GM23338 (cell line): ENCODE data around the gene NOD1. TPM values are rescaled to one million over a fixed set of nuclear protein-coding genes. Genes with fewer than 3 reads are reported as not detected.

Experiments
- ATAC-seq: fragments of 200-7000 bp; cut with Tn5 transposase; 3 replicates; pipeline ENCODE4 v1.9.1; 2020
- DNase-seq: peaks from one replicate; pipeline ENCODE4 v3.0.0-alpha.2; 2015; ENCODE audit warnings: low spot score
- H2AFZ ChIP-seq: fragments of 200-600 bp; sonication (generic); 2 replicates; pipeline ENCODE4 v1.8.0; 2016; ENCODE audit warnings: antibody characterized with exemption, mild to moderate bottlenecking, moderate library complexity
- H3F3A ChIP-seq: fragments of 200-600 bp; sonication (generic); replicated peaks from 2 replicates; pipeline ENCODE4 v1.8.0; 2017; ENCODE audit warnings: antibody characterized with exemption, mixed run types, low read depth
- H3K27ac ChIP-seq: fragments of 200-600 bp; sonication (generic); 2 replicates; pipeline ENCODE4 v1.6.1; 2016; ENCODE audit warnings: low read depth
- H3K27me3 ChIP-seq: fragments of 200-600 bp; sonication (generic); 2 replicates; pipeline ENCODE4 v1.8.0; 2016; ENCODE audit warnings: mild to moderate bottlenecking, mixed run types, moderate library complexity; ENCODE audit not compliant: insufficient read depth
- H3K36me3 ChIP-seq: fragments of 200-600 bp; sonication (generic); 2 replicates; pipeline ENCODE4 v1.8.0; 2016; ENCODE audit warnings: mild to moderate bottlenecking; ENCODE audit not compliant: insufficient read depth
- H3K4me1 ChIP-seq: fragments of 200-600 bp; sonication (generic); 2 replicates; pipeline ENCODE4 v1.8.0; 2016; ENCODE audit warnings: mild to moderate bottlenecking, moderate library complexity; ENCODE audit not compliant: insufficient read depth
- H3K4me2 ChIP-seq: fragments of 200-600 bp; sonication (generic); 2 replicates; pipeline ENCODE4 v1.7.1; 2017; ENCODE audit warnings: mixed run types
- H3K4me3 ChIP-seq: fragments of 200-600 bp; sonication (generic); 2 replicates; pipeline ENCODE4 v1.6.1; 2016; ENCODE audit warnings: mixed run types
- H3K79me2 ChIP-seq: fragments of 200-600 bp; sonication (generic); replicated peaks from 2 replicates; pipeline ENCODE4 v1.8.0; 2017; ENCODE audit warnings: mild to moderate bottlenecking; ENCODE audit not compliant: insufficient read depth
- H3K9me2 ChIP-seq: fragments of 200-600 bp; sonication (generic); 2 replicates; pipeline ENCODE4 v1.8.0; 2017; ENCODE audit not compliant: insufficient read depth
- H4K20me1 ChIP-seq: fragments of 200-600 bp; sonication (generic); replicated peaks from 2 replicates; pipeline ENCODE4 v1.8.0; 2017; ENCODE audit warnings: mild to moderate bottlenecking; ENCODE audit not compliant: insufficient read depth
- H3K27ac Mint-ChIP-seq: 2 replicates; pipeline ENCODE4 v1.8.0; 2020; ENCODE audit warnings: inconsistent platforms, mild to moderate bottlenecking, moderate library complexity, mixed read lengths
- H3K27me3 Mint-ChIP-seq: 3 replicates; pipeline ENCODE4 v1.8.0; 2022; ENCODE audit warnings: low read depth, mild to moderate bottlenecking, moderate library complexity, mixed read lengths, inconsistent platforms; ENCODE audit not compliant: insufficient read depth, poor library complexity
- H3K36me3 Mint-ChIP-seq: 3 replicates; pipeline ENCODE4 v1.8.0; 2021; ENCODE audit warnings: low read depth, mild to moderate bottlenecking, inconsistent platforms, moderate library complexity, mixed read lengths
- H3K4me1 Mint-ChIP-seq: 3 replicates; pipeline ENCODE4 v1.8.0; 2020; ENCODE audit warnings: mild to moderate bottlenecking, inconsistent platforms, mixed read lengths
- H3K4me3 Mint-ChIP-seq: 3 replicates; pipeline ENCODE4 v1.8.0; 2021; ENCODE audit warnings: moderate library complexity, mild to moderate bottlenecking, inconsistent platforms, mixed read lengths
- H3K9me3 Mint-ChIP-seq: 3 replicates; pipeline ENCODE4 v1.8.0; 2020; ENCODE audit warnings: moderate library complexity, mild to moderate bottlenecking, inconsistent platforms, mixed read lengths
- NANOG ChIP-seq: IDR thresholded peaks from 2 replicates; pipeline ENCODE4 v1.6.1; 2016; ENCODE audit warnings: antibody characterized with exemption, borderline replicate concordance
- POLR2AphosphoS5 ChIP-seq: IDR thresholded peaks from 2 replicates; pipeline ENCODE4 v1.6.1; 2016; ENCODE audit warnings: antibody characterized with exemption, low read depth
- STAT1 ChIP-seq: IDR thresholded peaks from one replicate; pipeline ENCODE4 v1.6.1; 2016; ENCODE audit warnings: antibody characterized with exemption; ENCODE audit not compliant: unreplicated experiment
- ZNF331 ChIP-seq: fragments of 250-450 bp; sonication (Bioruptor Pico); IDR thresholded peaks from 2 replicates; pipeline ENCODE4 v1.5.0; 2020; ENCODE audit warnings: low read depth, mild to moderate bottlenecking, moderate library complexity
- polyA plus RNA-seq: library from polyadenylated mRNA; unstranded; fragments of >200 nt; fragmentation: Nextera tagmentation; extraction: Ambion mirVana; gene quantifications from 2 replicates; pipeline ENCODE4 v1.2.1, GENCODE V29; 2016
- total RNA-seq: library from RNA; depleted of rRNA; stranded (reverse); fragments of >200 nt; shearing (Covaris generic); gene quantifications from 2 replicates; pipeline ENCODE4 v1.2.3, GENCODE V29; 2014
- TF ChIP-seq, protein P1 (sequence below): IDR thresholded peaks from one replicate; pipeline ENCODE4 v1.6.1; 2018; ENCODE audit warnings: antibody characterized with exemption; ENCODE audit not compliant: unreplicated experiment
- TF ChIP-seq, protein P2 (sequence below): fragments of 250-450 bp; sonication (Bioruptor Pico); IDR thresholded peaks from 2 replicates; pipeline ENCODE4 v1.5.0; 2020; ENCODE audit warnings: mild to moderate bottlenecking, moderate library complexity

NOD1 gene
- total and polyA plus RNA-seq, 2 experiments from 2014 or later: 2.1 to 7.3 TPM

DNA sequence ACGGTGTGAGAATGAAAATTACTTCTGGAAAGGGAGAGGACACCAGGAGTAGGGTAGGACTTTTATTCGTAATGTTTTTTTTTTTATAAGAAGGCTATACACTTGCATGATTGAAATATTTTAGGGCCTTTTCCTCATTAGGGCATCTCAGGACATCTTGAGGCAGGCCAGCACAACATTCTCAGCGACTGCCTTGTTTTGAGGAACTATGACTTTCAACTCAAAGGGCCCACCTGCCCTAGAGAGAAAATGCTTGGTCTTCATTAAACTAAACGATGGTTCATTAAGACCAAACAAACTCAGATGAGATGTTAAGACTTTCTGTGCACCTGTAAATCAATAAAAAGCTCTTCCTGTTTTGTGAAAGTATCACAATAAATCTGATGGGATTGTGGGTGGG lies 11.3 kb downstream of the NOD1 start:
- Mint-ChIP-seq H3K4me1 (peaks cover 28% of the 10 kb centered on the region), H3K36me3 (no peaks in the 10 kb centered on the region), H3K9me3 (no peaks in the 10 kb centered on the region), H3K27me3 (peaks cover 7% of the 10 kb centered on the region), H3K27ac (no peak overlapping the region), H3K4me3 (no peak overlapping the region)
- no peaks in the 10 kb centered on the region for H3K36me3 ChIP-seq
- H3K27ac ChIP-seq: no peak overlapping the region; the same call in 1 of the 2 replicates
- no peak for ATAC-seq
- TF ChIP-seq STAT1: no peak
- no peak for TF ChIP-seq ZNF331 (CRISPR knock-in tag)
- TF ChIP-seq POLR2AphosphoS5: no peak
- TF ChIP-seq, protein P1, sequence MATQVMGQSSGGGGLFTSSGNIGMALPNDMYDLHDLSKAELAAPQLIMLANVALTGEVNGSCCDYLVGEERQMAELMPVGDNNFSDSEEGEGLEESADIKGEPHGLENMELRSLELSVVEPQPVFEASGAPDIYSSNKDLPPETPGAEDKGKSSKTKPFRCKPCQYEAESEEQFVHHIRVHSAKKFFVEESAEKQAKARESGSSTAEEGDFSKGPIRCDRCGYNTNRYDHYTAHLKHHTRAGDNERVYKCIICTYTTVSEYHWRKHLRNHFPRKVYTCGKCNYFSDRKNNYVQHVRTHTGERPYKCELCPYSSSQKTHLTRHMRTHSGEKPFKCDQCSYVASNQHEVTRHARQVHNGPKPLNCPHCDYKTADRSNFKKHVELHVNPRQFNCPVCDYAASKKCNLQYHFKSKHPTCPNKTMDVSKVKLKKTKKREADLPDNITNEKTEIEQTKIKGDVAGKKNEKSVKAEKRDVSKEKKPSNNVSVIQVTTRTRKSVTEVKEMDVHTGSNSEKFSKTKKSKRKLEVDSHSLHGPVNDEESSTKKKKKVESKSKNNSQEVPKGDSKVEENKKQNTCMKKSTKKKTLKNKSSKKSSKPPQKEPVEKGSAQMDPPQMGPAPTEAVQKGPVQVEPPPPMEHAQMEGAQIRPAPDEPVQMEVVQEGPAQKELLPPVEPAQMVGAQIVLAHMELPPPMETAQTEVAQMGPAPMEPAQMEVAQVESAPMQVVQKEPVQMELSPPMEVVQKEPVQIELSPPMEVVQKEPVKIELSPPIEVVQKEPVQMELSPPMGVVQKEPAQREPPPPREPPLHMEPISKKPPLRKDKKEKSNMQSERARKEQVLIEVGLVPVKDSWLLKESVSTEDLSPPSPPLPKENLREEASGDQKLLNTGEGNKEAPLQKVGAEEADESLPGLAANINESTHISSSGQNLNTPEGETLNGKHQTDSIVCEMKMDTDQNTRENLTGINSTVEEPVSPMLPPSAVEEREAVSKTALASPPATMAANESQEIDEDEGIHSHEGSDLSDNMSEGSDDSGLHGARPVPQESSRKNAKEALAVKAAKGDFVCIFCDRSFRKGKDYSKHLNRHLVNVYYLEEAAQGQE: no peak
- TF ChIP-seq, protein P2, sequence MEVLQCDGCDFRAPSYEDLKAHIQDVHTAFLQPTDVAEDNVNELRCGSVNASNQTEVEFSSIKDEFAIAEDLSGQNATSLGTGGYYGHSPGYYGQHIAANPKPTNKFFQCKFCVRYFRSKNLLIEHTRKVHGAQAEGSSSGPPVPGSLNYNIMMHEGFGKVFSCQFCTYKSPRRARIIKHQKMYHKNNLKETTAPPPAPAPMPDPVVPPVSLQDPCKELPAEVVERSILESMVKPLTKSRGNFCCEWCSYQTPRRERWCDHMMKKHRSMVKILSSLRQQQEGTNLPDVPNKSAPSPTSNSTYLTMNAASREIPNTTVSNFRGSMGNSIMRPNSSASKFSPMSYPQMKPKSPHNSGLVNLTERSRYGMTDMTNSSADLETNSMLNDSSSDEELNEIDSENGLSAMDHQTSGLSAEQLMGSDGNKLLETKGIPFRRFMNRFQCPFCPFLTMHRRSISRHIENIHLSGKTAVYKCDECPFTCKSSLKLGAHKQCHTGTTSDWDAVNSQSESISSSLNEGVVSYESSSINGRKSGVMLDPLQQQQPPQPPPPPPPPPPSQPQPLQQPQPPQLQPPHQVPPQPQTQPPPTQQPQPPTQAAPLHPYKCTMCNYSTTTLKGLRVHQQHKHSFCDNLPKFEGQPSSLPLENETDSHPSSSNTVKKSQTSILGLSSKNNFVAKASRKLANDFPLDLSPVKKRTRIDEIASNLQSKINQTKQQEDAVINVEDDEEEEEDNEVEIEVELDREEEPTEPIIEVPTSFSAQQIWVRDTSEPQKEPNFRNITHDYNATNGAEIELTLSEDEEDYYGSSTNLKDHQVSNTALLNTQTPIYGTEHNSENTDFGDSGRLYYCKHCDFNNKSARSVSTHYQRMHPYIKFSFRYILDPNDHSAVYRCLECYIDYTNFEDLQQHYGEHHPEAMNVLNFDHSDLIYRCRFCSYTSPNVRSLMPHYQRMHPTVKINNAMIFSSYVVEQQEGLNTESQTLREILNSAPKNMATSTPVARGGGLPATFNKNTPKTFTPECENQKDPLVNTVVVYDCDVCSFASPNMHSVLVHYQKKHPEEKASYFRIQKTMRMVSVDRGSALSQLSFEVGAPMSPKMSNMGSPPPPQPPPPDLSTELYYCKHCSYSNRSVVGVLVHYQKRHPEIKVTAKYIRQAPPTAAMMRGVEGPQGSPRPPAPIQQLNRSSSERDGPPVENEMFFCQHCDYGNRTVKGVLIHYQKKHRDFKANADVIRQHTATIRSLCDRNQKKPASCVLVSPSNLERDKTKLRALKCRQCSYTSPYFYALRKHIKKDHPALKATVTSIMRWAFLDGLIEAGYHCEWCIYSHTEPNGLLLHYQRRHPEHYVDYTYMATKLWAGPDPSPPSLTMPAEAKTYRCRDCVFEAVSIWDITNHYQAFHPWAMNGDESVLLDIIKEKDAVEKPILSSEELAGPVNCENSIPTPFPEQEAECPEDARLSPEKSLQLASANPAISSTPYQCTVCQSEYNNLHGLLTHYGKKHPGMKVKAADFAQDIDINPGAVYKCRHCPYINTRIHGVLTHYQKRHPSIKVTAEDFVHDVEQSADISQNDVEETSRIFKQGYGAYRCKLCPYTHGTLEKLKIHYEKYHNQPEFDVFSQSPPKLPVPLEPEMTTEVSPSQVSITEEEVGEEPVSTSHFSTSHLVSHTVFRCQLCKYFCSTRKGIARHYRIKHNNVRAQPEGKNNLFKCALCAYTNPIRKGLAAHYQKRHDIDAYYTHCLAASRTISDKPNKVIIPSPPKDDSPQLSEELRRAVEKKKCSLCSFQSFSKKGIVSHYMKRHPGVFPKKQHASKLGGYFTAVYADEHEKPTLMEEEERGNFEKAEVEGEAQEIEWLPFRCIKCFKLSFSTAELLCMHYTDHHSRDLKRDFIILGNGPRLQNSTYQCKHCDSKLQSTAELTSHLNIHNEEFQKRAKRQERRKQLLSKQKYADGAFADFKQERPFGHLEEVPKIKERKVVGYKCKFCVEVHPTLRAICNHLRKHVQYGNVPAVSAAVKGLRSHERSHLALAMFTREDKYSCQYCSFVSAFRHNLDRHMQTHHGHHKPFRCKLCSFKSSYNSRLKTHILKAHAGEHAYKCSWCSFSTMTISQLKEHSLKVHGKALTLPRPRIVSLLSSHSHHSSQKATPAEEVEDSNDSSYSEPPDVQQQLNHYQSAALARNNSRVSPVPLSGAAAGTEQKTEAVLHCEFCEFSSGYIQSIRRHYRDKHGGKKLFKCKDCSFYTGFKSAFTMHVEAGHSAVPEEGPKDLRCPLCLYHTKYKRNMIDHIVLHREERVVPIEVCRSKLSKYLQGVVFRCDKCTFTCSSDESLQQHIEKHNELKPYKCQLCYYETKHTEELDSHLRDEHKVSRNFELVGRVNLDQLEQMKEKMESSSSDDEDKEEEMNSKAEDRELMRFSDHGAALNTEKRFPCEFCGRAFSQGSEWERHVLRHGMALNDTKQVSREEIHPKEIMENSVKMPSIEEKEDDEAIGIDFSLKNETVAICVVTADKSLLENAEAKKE (CRISPR knock-in tag): no peak
- no peak for TF ChIP-seq NANOG
- no peak overlapping the region for H2AFZ ChIP-seq
- H3K4me3 ChIP-seq: no peak overlapping the region
- no peak for DNase-seq
- no peaks in the 10 kb centered on the region for H3K27me3 ChIP-seq
- H3K79me2 ChIP-seq: peaks cover 13% of the 10 kb centered on the region
- H4K20me1 ChIP-seq: no peaks in the 10 kb centered on the region
- H3F3A ChIP-seq: no peaks in the 10 kb centered on the region
- H3K9me2 ChIP-seq: no peaks in the 10 kb centered on the region
- H3K4me1 ChIP-seq: peaks cover 14% of the 10 kb centered on the region
- no peak overlapping the region for H3K4me2 ChIP-seq
